NOMO-1 (cell line): ENCODE measurements around the gene TVP23A.
"Not testable (repeated sequence)": the region's sequence is repeated elsewhere in the genome, so short reads cannot be mapped to it uniquely, and the experiment has no call there.

ENCODE experiments used
- DNase-seq, 2 experiments: peaks; one replicate each; lab custom pipeline; 2025; ENCODE audit not compliant: unreplicated experiment in 2 of 2; lab: John Stamatoyannopoulos, UW

The TVP23A gene

GRCh38 chr16:10753670-10754069, 64.9 kb downstream of the TVP23A start:
- no peak for DNase-seq

- peak; percentile 86 to 99 for DNase-seq
Observed at GRCh38 chr16:10752843-10753523, 65.6 kb downstream of the TVP23A start.

- no peak for DNase-seq
Observed at GRCh38 chr16:10751291-10751697, 67.3 kb downstream of the TVP23A start.

- no peak for DNase-seq
Observed at GRCh38 chr16:10750793-10751192, 67.8 kb downstream of the TVP23A start.

GRCh38 chr16:10745841-10746240, 72.8 kb downstream of the TVP23A start:
- no peak for DNase-seq

GRCh38 chr16:10744370-10745030, 74.1 kb downstream of the TVP23A start:
- DNase-seq: no peak

GRCh38 chr16:10743610-10744369, 74.8 kb downstream of the TVP23A start, which contains the start of gene NUBP1:
TSS of gene NUBP1 (plus strand) at chr16:10743842. CDS start at chr16:10743864, 22 bp downstream.
- DNase-seq: peak; percentile 92 to 93

- no peak for DNase-seq
Observed at GRCh38 chr16:10743227-10743609, 75.4 kb downstream of the TVP23A start.

- DNase-seq: no peak
Observed at GRCh38 chr16:10741844-10742243, 76.8 kb downstream of the TVP23A start.

GRCh38 chr16:10741249-10741648, 77.3 kb downstream of the TVP23A start:
- DNase-seq: not testable (repeated sequence)

- DNase-seq: no peak
Observed at GRCh38 chr16:10740845-10741208, 77.8 kb downstream of the TVP23A start.

- no peak for DNase-seq
Observed at GRCh38 chr16:10740000-10740844, 78.4 kb downstream of the TVP23A start.

GRCh38 chr16:10738231-10739077, 80.1 kb downstream of the TVP23A start:
- DNase-seq: peak; percentile 15 to 70

- peak; percentile 62 to 75 for DNase-seq
Observed at GRCh38 chr16:10737068-10737625, 81.4 kb downstream of the TVP23A start.

GRCh38 chr16:10731790-10732189, 86.8 kb downstream of the TVP23A start:
- no peak for DNase-seq

- DNase-seq: no peak
Observed at GRCh38 chr16:10729104-10730048, 89.2 kb downstream of the TVP23A start.

GRCh38 chr16:10728003-10728887, 90.3 kb downstream of the TVP23A start:
- DNase-seq: no peak
